Body of pancreas (tissue), 4 donors: ENCODE measurements around the gene NEU4. TPM values are rescaled to one million over a fixed set of nuclear protein-coding genes. Genes with fewer than 3 reads are reported as not detected.

Experiments used
- ATAC-seq: fragments of 150-250 bp; one replicate; pipeline ENCODE4 v1.9.1; 2016
- DNase-seq, 4 donors: peaks; one replicate each; pipeline ENCODE4 v3.0.0-alpha.2; 2019
- H3K27ac ChIP-seq, 4 donors: fragments of 200-600 bp; sonication (generic); 1 replicate in 3 of 4; 2 replicates in 1 of 4; pipeline versions ENCODE4 v1.5.1 to v1.6.1; 2016 to 2019; ENCODE audit warnings: mild to moderate bottlenecking in 1 of 4, mixed read lengths in 1 of 4, moderate library complexity in 1 of 4
- H3K27me3 ChIP-seq, 2 donors: fragments of 200-600 bp; sonication (generic); one replicate each; pipeline ENCODE4 v1.6.0; 2016; ENCODE audit warnings: mild to moderate bottlenecking in 1 of 2
- H3K36me3 ChIP-seq, 2 donors: fragments of 200-600 bp; sonication (generic); replicated peaks in 1 of 2; 2 replicates each; pipeline ENCODE4 v1.5.1; 2016; ENCODE audit warnings: low read depth in 2 of 2; ENCODE audit not compliant: insufficient read depth in 1 of 2
- H3K4me1 ChIP-seq: fragments of 200-600 bp; sonication (generic); one replicate; pipeline ENCODE4 v1.6.0; 2016
- H3K4me3 ChIP-seq, 2 donors: fragments of 200-600 bp; sonication (generic); 1 replicate in 1 of 2; 2 replicates in 1 of 2; pipeline ENCODE4 v1.5.1; 2016 to 2019
- H3K9me3 ChIP-seq, 3 donors: fragments of 200-600 bp; sonication (generic); 1 replicate in 2 of 3; 2 replicates in 1 of 3; pipeline ENCODE4 v1.5.1; 2016
- CTCF ChIP-seq, 7 experiments: fragments of 450-650 bp in 4 of 7; fragments of 200-600 bp in 3 of 7; sonication (generic) in 3 of 7; IDR thresholded peaks; one replicate each; pipeline ENCODE4 v1.5.1; 2016 to 2019; ENCODE audit warnings: antibody characterized with exemption in 7 of 7
- POLR2A ChIP-seq, 3 donors: fragments of 450-650 bp; IDR thresholded peaks; one replicate each; pipeline ENCODE4 v1.6.1; 2016; ENCODE audit warnings: antibody characterized with exemption in 3 of 3, mild to moderate bottlenecking in 2 of 3
- WGBS, 2 donors: methylation state at CpG; one replicate each; pipeline ENCODE4 v1.1.5; 2017; 5-methylcytosine and 5-hydroxymethylcytosine counted together
- intact Hi-C: fragments of 100-400 bp; cut with DNase I; formaldehyde crosslinking; loops from one replicate; pipeline ENCODE4 v1.15.1; 2023
- total RNA-seq, 2 donors: library from RNA; depleted of rRNA; stranded (reverse); fragments of >200 nt; gene quantifications; one replicate each; pipeline ENCODE4 v1.1.0, GENCODE V29; 2016

Gene NEU4
- total RNA-seq, 2 donors from 2014 or later: not detected

GRCh38 chr2:241794250-241794823 lies 14.7 kb upstream of the NEU4 start:
- TF ChIP-seq CTCF (IDR thresholded peaks at IDR 0.05): no peak
- TF ChIP-seq POLR2A (IDR thresholded peaks at IDR 0.05): no peak
- WGBS, 2 donors: 83 to 87% methylated on average over 6 to 10 of the region's 10 CpGs
- no peaks in the 10 kb centered on the region for H3K9me3 ChIP-seq
- no peak overlapping the region for H3K4me3 ChIP-seq
- H3K27ac ChIP-seq: no peak overlapping the region
- intact Hi-C loops: no loop called here
- H3K4me1 ChIP-seq: no peaks in the 10 kb centered on the region
- H3K27me3 ChIP-seq: no peaks in the 10 kb centered on the region
- no peak for DNase-seq
- no peak for ATAC-seq
- H3K36me3 ChIP-seq: no peaks in the 10 kb centered on the region

GRCh38 chr2:241795021-241795999 lies 13.7 kb upstream of the NEU4 start:
- ATAC-seq (no peak), DNase-seq (no peak)
- WGBS, 2 donors: 73 to 74% methylated on average over 21 to 30 of the region's 31 CpGs
- no peak overlapping the region for H3K27ac ChIP-seq
- no peaks in the 10 kb centered on the region for H3K9me3 ChIP-seq
- no peak for TF ChIP-seq POLR2A (IDR thresholded peaks at IDR 0.05)
- TF ChIP-seq CTCF (IDR thresholded peaks at IDR 0.05): no peak
- H3K4me3 ChIP-seq: no peak overlapping the region
- H3K4me1 ChIP-seq: no peaks in the 10 kb centered on the region
- intact Hi-C loops: no loop called here
- no peaks in the 10 kb centered on the region for H3K36me3 ChIP-seq
- H3K27me3 ChIP-seq: no peaks in the 10 kb centered on the region

GRCh38 chr2:241796209-241796608 lies 12.8 kb upstream of the NEU4 start:
- no peak for ATAC-seq
- TF ChIP-seq POLR2A (IDR thresholded peaks at IDR 0.05) (no peak), CTCF (IDR thresholded peaks at IDR 0.05) (no peak)
- no peak overlapping the region for H3K4me3 ChIP-seq
- 85 to 89% methylated on average over 10 to 13 of the region's 13 CpGs for WGBS, 2 donors
- H3K27ac ChIP-seq: no peak overlapping the region
- intact Hi-C loops: no loop called here
- DNase-seq: no peak
- H3K27me3 ChIP-seq: no peaks in the 10 kb centered on the region
- H3K4me1 ChIP-seq: no peaks in the 10 kb centered on the region
- H3K9me3 ChIP-seq: no peaks in the 10 kb centered on the region
- H3K36me3 ChIP-seq: no peaks in the 10 kb centered on the region

- DNase-seq: peak in 1 of 4 donors; percentile 8
- Histone ChIP-seq H3K4me1 (no peaks in the 10 kb centered on the region), H3K4me3 (no peak overlapping the region), H3K36me3 (no peaks in the 10 kb centered on the region), H3K27me3 (no peaks in the 10 kb centered on the region), H3K27ac (no peak overlapping the region), H3K9me3 (no peaks in the 10 kb centered on the region)
- intact Hi-C loops: no loop called here
- WGBS, 2 donors: 79 to 84% methylated on average over 12 of the region's 13 CpGs
- no peak for TF ChIP-seq CTCF (IDR thresholded peaks at IDR 0.05)
- no peak for TF ChIP-seq POLR2A (IDR thresholded peaks at IDR 0.05)
- no peak for ATAC-seq
These were observed 12.3 kb upstream of the NEU4 start for GRCh38 chr2:241796610-241797138.
